GM18508 (cell line): ENCODE results near the gene RBM47.
"Not testable (repeated sequence)": the region's sequence is repeated elsewhere in the genome, so short reads cannot be mapped to it uniquely, and the experiment has no call there.

Experiments used
- ATAC-seq: cut with Tn5 transposase; IDR thresholded peaks from one replicate; pipeline ENCODE4 v1.9.1; 2021; ENCODE audit warnings: moderate number of reproducible peaks; ENCODE audit not compliant: insufficient read depth, unreplicated experiment

The RBM47 gene

GRCh38 chr4:40546969-40547788 lies 82.5 kb downstream of the RBM47 start:
- no peak for ATAC-seq

GRCh38 chr4:40546506-40546905 lies 83.2 kb downstream of the RBM47 start:
- ATAC-seq, result no peak

GRCh38 chr4:40545487-40545886 lies 84.2 kb downstream of the RBM47 start:
- ATAC-seq, result not testable (repeated sequence)

- no peak for ATAC-seq
Measured at GRCh38 chr4:40544221-40544620, 85.4 kb downstream of the RBM47 start.

- ATAC-seq, result no peak
Measured at GRCh38 chr4:40540800-40541199, 88.9 kb downstream of the RBM47 start.

GRCh38 chr4:40536032-40536431 lies 93.6 kb downstream of the RBM47 start:
- no peak for ATAC-seq

- no peak for ATAC-seq
Measured at GRCh38 chr4:40531636-40532023, 98.0 kb downstream of the RBM47 start.

GRCh38 chr4:40530961-40531635 lies 98.6 kb downstream of the RBM47 start:
- ATAC-seq, result no peak

- ATAC-seq, result no peak
Measured at GRCh38 chr4:40526741-40527140, 102.9 kb downstream of the RBM47 start.

- ATAC-seq, result no peak
Measured at GRCh38 chr4:40525752-40526598, 103.7 kb downstream of the RBM47 start.

GRCh38 chr4:40524366-40525041 lies 105.2 kb downstream of the RBM47 start:
- no peak for ATAC-seq

- no peak for ATAC-seq
Measured at GRCh38 chr4:40523581-40523980, 106.1 kb downstream of the RBM47 start.

- no peak for ATAC-seq
Measured at GRCh38 chr4:40521957-40522356, 107.7 kb downstream of the RBM47 start.

GRCh38 chr4:40520533-40520932 lies 109.1 kb downstream of the RBM47 start:
- ATAC-seq, result no peak

- ATAC-seq, result not testable (repeated sequence)
Measured at GRCh38 chr4:40517081-40517480, 112.6 kb downstream of the RBM47 start.

- no peak for ATAC-seq
Measured at GRCh38 chr4:40516651-40517050, 113.0 kb downstream of the RBM47 start.

- ATAC-seq, result peak; percentile 77
Measured at GRCh38 chr4:40515398-40516293, 114.0 kb downstream of the RBM47 start.

- no peak for ATAC-seq
Measured at GRCh38 chr4:40515037-40515397, 114.6 kb downstream of the RBM47 start.

GRCh38 chr4:40514497-40514951 lies 115.1 kb downstream of the RBM47 start:
- no peak for ATAC-seq
